Activated CD4-positive, CD25-positive, alpha-beta regulatory T cell treated with anti-CD3 and anti-CD28 coated beads, Interleukin-2, amount 50 U/mL, for 16 hours (primary cell): ENCODE results near the gene UTP3.
"Not testable (repeated sequence)": the region's sequence is repeated elsewhere in the genome, so short reads cannot be mapped to it uniquely, and the experiment has no call there.

Experiments
- DNase-seq: peaks from one replicate; pipeline ENCODE4 v3.0.0-alpha.2; 2020; ENCODE audit warnings: low read depth, low spot score

UTP3 gene

GRCh38 chr4:70687821-70688794, at the start of gene UTP3:
Gene UTP3, plus strand, starts transcription at chr4:70688532. Its CDS starts 146 bp downstream, at chr4:70688678.
- DNase-seq = peak; percentile 84

- DNase-seq = no peak
Observed at GRCh38 chr4:70640192-70640591, 48.1 kb upstream of the UTP3 start.

GRCh38 chr4:70650741-70651140, 37.6 kb upstream of the UTP3 start:
- DNase-seq = not testable (repeated sequence)

GRCh38 chr4:70651864-70652506, 36.3 kb upstream of the UTP3 start:
- no peak for DNase-seq

GRCh38 chr4:70654605-70655011, 33.7 kb upstream of the UTP3 start:
- DNase-seq = no peak

- DNase-seq = no peak
Observed at GRCh38 chr4:70657326-70657725, 31.0 kb upstream of the UTP3 start.

GRCh38 chr4:70658418-70658817, 29.9 kb upstream of the UTP3 start:
- no peak for DNase-seq

GRCh38 chr4:70660106-70660505, 28.2 kb upstream of the UTP3 start:
- no peak for DNase-seq

GRCh38 chr4:70661309-70661922, 26.9 kb upstream of the UTP3 start:
- not testable (repeated sequence) for DNase-seq

- DNase-seq = no peak
Observed at GRCh38 chr4:70666369-70666768, 22.0 kb upstream of the UTP3 start, which contains the start of gene JCHAIN. Gene JCHAIN, minus strand, starts transcription at chr4:70666508. Its CDS starts 18 bp downstream, at chr4:70666490.

- no peak for DNase-seq
Observed at GRCh38 chr4:70667740-70668535, 20.4 kb upstream of the UTP3 start.

GRCh38 chr4:70670332-70671014, 17.9 kb upstream of the UTP3 start:
- no peak for DNase-seq

- no peak for DNase-seq
Observed at GRCh38 chr4:70671091-70671490, 17.2 kb upstream of the UTP3 start.

GRCh38 chr4:70674191-70674590, 14.1 kb upstream of the UTP3 start:
- no peak for DNase-seq

GRCh38 chr4:70674731-70675130, 13.6 kb upstream of the UTP3 start:
- DNase-seq = no peak

- DNase-seq = no peak
Observed at GRCh38 chr4:70676554-70677090, 11.7 kb upstream of the UTP3 start.

- no peak for DNase-seq
Observed at GRCh38 chr4:70678383-70678999, 9.8 kb upstream of the UTP3 start.

- DNase-seq = no peak
Observed at GRCh38 chr4:70680934-70681333, 7.4 kb upstream of the UTP3 start.

GRCh38 chr4:70681704-70682103, 6.6 kb upstream of the UTP3 start:
- no peak for DNase-seq

GRCh38 chr4:70682142-70682541, 6.2 kb upstream of the UTP3 start:
- DNase-seq = not testable (repeated sequence)
